HepG2 (cell line): ENCODE results near the gene CALML4. TPM values are rescaled to one million over a fixed set of nuclear protein-coding genes. Genes with fewer than 3 reads are reported as not detected.

ENCODE experiments used
- ATAC-seq: fragments of 200-7000 bp; cut with Tn5 transposase; 3 replicates; pipeline ENCODE4 v1.9.1; 2020; ENCODE audit warnings: mild to moderate bottlenecking, moderate library complexity
- BruUV-seq: library from RNA; stranded (reverse); fragments of 400-500 nt; replicated peaks from 2 replicates; lab custom pipeline; 2021; lab: Mats Ljungman, UMichigan
- CTCF ChIA-PET: fragments of 300-600 bp; formaldehyde crosslinking; extraction: SDS; loops from one replicate; lab custom pipeline; 2021; ENCODE audit warnings: low total read pairs, inconsistent platforms, low intra/inter-chr PET ratio; lab: Yijun Ruan, JAX
- POLR2A ChIA-PET: fragments of 350-600 bp; sonication (Branson Sonifier 250); formaldehyde crosslinking; loops from one replicate; lab custom pipeline; 2020; ENCODE audit warnings: antibody characterized with exemption, inconsistent platforms; lab: Yijun Ruan, JAX
- DNase-seq: peaks from one replicate; pipeline ENCODE4 v3.0.0-alpha.2; 2015; ENCODE audit warnings: low spot score
- FAIRE-seq: peaks from 3 replicates; lab custom pipeline; 2011; peaks lifted over from hg19 to GRCh38; lab: Jason Lieb, UNC
- H2AFZ ChIP-seq: one replicate; pipeline ENCODE4 v1.6.1; 2011; ENCODE audit warnings: low read length, inconsistent platforms
- H3K27ac ChIP-seq: fragments of 300-600 bp; 3 replicates; pipeline ENCODE4 v1.8.0; 2011; ENCODE audit warnings: mixed run types, mild to moderate bottlenecking, mixed read lengths, low read length, inconsistent platforms; ENCODE audit not compliant: insufficient read depth; ENCODE audit errors: extremely low read length
- H3K27me3 ChIP-seq, 2 experiments: fragments of 200-600 bp in 1 of 2; 2 replicates in 1 of 2; 3 replicates in 1 of 2; pipeline versions ENCODE4 v1.6.0 to v1.8.0; 2011; ENCODE audit warnings: low read length in 2 of 2, mild to moderate bottlenecking in 2 of 2, moderate library complexity in 2 of 2, inconsistent platforms in 1 of 2; ENCODE audit not compliant: insufficient read depth in 2 of 2, control insufficient read depth in 1 of 2
- H3K36me3 ChIP-seq, 2 experiments: fragments of 200-600 bp in 1 of 2; replicated peaks in 1 of 2; 2 replicates in 1 of 2; 3 replicates in 1 of 2; pipeline versions ENCODE4 v1.5.1 to v1.8.0; 2011; ENCODE audit warnings: low read length in 2 of 2, inconsistent platforms in 1 of 2; ENCODE audit not compliant: insufficient read depth in 2 of 2, control insufficient read depth in 1 of 2
- H3K4me1 ChIP-seq: 2 replicates; pipeline ENCODE4 v1.5.1; 2012; ENCODE audit warnings: low read length, inconsistent platforms; ENCODE audit not compliant: insufficient read depth
- H3K4me2 ChIP-seq: 2 replicates; pipeline ENCODE4 v1.6.0; 2011; ENCODE audit warnings: low read depth, low read length, inconsistent platforms
- H3K4me3 ChIP-seq, 3 experiments: fragments of 200-600 bp in 1 of 3; sonication (generic), shearing (Covaris generic) in 1 of 3; replicated peaks in 1 of 3; 2 replicates each; pipeline ENCODE4 v1.5.1; 2011 to 2016; ENCODE audit warnings: low read length in 3 of 3, inconsistent platforms in 2 of 3, low read depth in 2 of 3, mild to moderate bottlenecking in 2 of 3, control low read depth in 1 of 3, mixed read lengths in 1 of 3; ENCODE audit not compliant: insufficient read depth in 1 of 3
- H3K79me2 ChIP-seq: one replicate; pipeline ENCODE4 v1.6.1; 2011; ENCODE audit warnings: low read length, inconsistent platforms; ENCODE audit not compliant: insufficient read depth
- H3K9ac ChIP-seq: 2 replicates; pipeline ENCODE4 v1.6.0; 2011; ENCODE audit warnings: mild to moderate bottlenecking, low read depth, low read length, inconsistent platforms; ENCODE audit not compliant: insufficient read depth
- H3K9me3 ChIP-seq: 2 replicates; pipeline ENCODE4 v1.5.1; 2012; ENCODE audit warnings: mild to moderate bottlenecking, low read length
- H4K20me1 ChIP-seq: 2 replicates; pipeline ENCODE4 v1.6.0; 2011; ENCODE audit warnings: inconsistent platforms, mild to moderate bottlenecking, low read length, moderate library complexity; ENCODE audit not compliant: insufficient read depth
- CBX1 ChIP-seq: IDR thresholded peaks from one replicate; pipeline ENCODE4 v1.6.1; 2016; ENCODE audit warnings: antibody characterized with exemption, low read depth
- NCOA5 ChIP-seq: sonication (generic); formaldehyde crosslinking; IDR thresholded peaks from 2 replicates; pipeline ENCODE4 v1.4.0; 2020; ENCODE audit warnings: missing genetic modification reagents
- POLR2A ChIP-seq, 2 experiments: IDR thresholded peaks; 2 replicates each; pipeline ENCODE4 v1.6.1; 2011; ENCODE audit warnings: low read depth in 2 of 2, low read length in 2 of 2, mild to moderate bottlenecking in 1 of 2, moderate library complexity in 1 of 2; ENCODE audit not compliant: insufficient read depth in 1 of 2
- POLR2G ChIP-seq: fragments of 200-400 bp; formaldehyde crosslinking; IDR thresholded peaks from 2 replicates; pipeline ENCODE4 v1.6.1; 2018; ENCODE audit warnings: mild to moderate bottlenecking, low read depth, low read length, moderate library complexity
- WIZ ChIP-seq: sonication (generic); formaldehyde crosslinking; IDR thresholded peaks from 2 replicates; pipeline ENCODE4 v1.5.1; 2020; ENCODE audit warnings: mild to moderate bottlenecking, missing genetic modification reagents
- WGBS: methylation state at CpG from one replicate; pipeline ENCODE4 v1.1.6; 2017; ENCODE audit warnings: low lambda C conversion rate; 5-methylcytosine and 5-hydroxymethylcytosine counted together
- in situ Hi-C: cut with HindIII; loops from 2 replicates; pipeline ENCODE4 v1.10.0; 2017; ENCODE audit warnings: low pct_unique_long_range_greater_than_20kb; ENCODE audit not compliant: extremely low pct_ligation_motif_present
- intact Hi-C: fragments of 100-400 bp; cut with micrococcal nuclease; formaldehyde crosslinking; loops from one replicate; pipeline ENCODE4 v1.10.0; 2022; ENCODE audit not compliant: unreplicated experiment
- polyA plus RNA-seq, 8 experiments: library from polyadenylated mRNA; depleted of rRNA in 3 of 8; stranded (reverse) in 7 of 8; unstranded in 1 of 8; fragments of >200 nt; fragmentation: Illumina TruSeq in 4 of 8; extraction: Trizol in 4 of 8; gene quantifications; 2 replicates each; pipeline versions ENCODE4 v1.2.1 to v1.2.3, GENCODE V29; 2011 to 2016; ENCODE audit warnings: low read depth in 4 of 8, missing spikeins in 1 of 8, mixed read lengths in 1 of 8; ENCODE audit not compliant: insufficient read depth in 1 of 8
- total RNA-seq, 5 experiments: library from RNA; depleted of rRNA; stranded (reverse); fragments of >200 nt; fragmentation: Illumina TruSeq; extraction: Trizol; gene quantifications; 2 replicates each; pipeline ENCODE4 v1.2.3, GENCODE V29; 2016; ENCODE audit warnings: low read depth in 1 of 5
- TF ChIP-seq, protein P1 (sequence below): sonication (generic); formaldehyde crosslinking; IDR thresholded peaks from 2 replicates; pipeline ENCODE4 v1.8.0; 2022; ENCODE audit warnings: mild to moderate bottlenecking, missing genetic modification reagents; ENCODE audit not compliant: insufficient replicate concordance

Gene CALML4
- total and polyA plus RNA-seq, 2 of the 13 experiments (the other 11 are each of a cell fraction or from before 2014, with no cell fraction given) = 3.6 to 8.7 TPM

GRCh38 chr15:68206711-68207151 lies 1.6 kb upstream of the CALML4 start:
- Histone ChIP-seq H3K79me2 (no peaks in the 10 kb centered on the region), H2AFZ (no peak overlapping the region), H4K20me1 (0 out of 2 replicates have a peak, but pooled peaks cover 6% of the 10 kb centered on the region), H3K9me3 (no peaks in the 10 kb centered on the region), H3K4me2 (no peak overlapping the region), H3K4me1 (peaks cover 31% of the 10 kb centered on the region), H3K27ac (no peak overlapping the region), H3K27me3 (no peaks in the 10 kb centered on the region), H3K36me3 (peaks cover 3 to 8% of the 10 kb centered on the region in 2 experiments; a peak in 4 of 5 replicates), H3K4me3 (no peak overlapping the region), H3K9ac (no peak overlapping the region)
- CTCF ChIA-PET = no interaction called here
- BruUV-seq = no TSS peak
- 96% methylated on average over 12 of the region's 12 CpGs for WGBS
- intact Hi-C loops (no loop called here), in situ Hi-C loops (no loop called here)
- POLR2A ChIA-PET = no interaction called here
- ATAC-seq = no peak
- no peak for DNase-seq
- TF ChIP-seq, protein P1, sequence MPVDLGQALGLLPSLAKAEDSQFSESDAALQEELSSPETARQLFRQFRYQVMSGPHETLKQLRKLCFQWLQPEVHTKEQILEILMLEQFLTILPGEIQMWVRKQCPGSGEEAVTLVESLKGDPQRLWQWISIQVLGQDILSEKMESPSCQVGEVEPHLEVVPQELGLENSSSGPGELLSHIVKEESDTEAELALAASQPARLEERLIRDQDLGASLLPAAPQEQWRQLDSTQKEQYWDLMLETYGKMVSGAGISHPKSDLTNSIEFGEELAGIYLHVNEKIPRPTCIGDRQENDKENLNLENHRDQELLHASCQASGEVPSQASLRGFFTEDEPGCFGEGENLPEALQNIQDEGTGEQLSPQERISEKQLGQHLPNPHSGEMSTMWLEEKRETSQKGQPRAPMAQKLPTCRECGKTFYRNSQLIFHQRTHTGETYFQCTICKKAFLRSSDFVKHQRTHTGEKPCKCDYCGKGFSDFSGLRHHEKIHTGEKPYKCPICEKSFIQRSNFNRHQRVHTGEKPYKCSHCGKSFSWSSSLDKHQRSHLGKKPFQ (CRISPR knock-in tag) = no peak
- TF ChIP-seq POLR2A (IDR thresholded peaks at IDR 0.05; ENCODE audit: insufficient read depth in 1 of 2, low read depth in 2 of 2, low read length in 2 of 2) (no peak), CBX1 (no peak)
- FAIRE-seq = no peak

GRCh38 chr15:68205954-68206539 lies 915 bp upstream of the CALML4 start:
- Histone ChIP-seq H3K4me1 (peaks cover 38% of the 10 kb centered on the region), H3K36me3 (peaks cover 3% of the 10 kb centered on the region in 2 experiments; a peak in 2 of 5 replicates), H2AFZ (no peak overlapping the region)
- in situ Hi-C loops = no loop called here
- intact Hi-C loops = no loop called here
- no peak for ATAC-seq
- BruUV-seq = no TSS peak
- TF ChIP-seq WIZ (CRISPR knock-in tag) = no peak
- TF ChIP-seq POLR2G = 0 out of 2 replicates have a peak, but pooled peaks have one; percentile 5
- no peak for TF ChIP-seq NCOA5
- TF ChIP-seq, all 625 proteins: peak for 1
- H3K27me3 ChIP-seq = no peaks in the 10 kb centered on the region
- H3K9ac ChIP-seq = no peak overlapping the region
- DNase-seq = no peak
- ChIA-PET POLR2A (no interaction called here), CTCF (no interaction called here)
- no peaks in the 10 kb centered on the region for H3K79me2 ChIP-seq
- no peak overlapping the region for H3K4me2 ChIP-seq
- no peak for FAIRE-seq
- H3K4me3 ChIP-seq = no peak overlapping the region
- peak overlapping the region; percentile 81 for H3K27ac ChIP-seq
- 0 out of 2 replicates have a peak, but pooled peaks cover 6% of the 10 kb centered on the region for H4K20me1 ChIP-seq
- WGBS = 92% methylated on average over 11 of the region's 14 CpGs
- H3K9me3 ChIP-seq = no peaks in the 10 kb centered on the region
